SK-N-SH (cell line): ENCODE results near the gene CFDP1. TPM values are rescaled to one million over a fixed set of nuclear protein-coding genes. Genes with fewer than 3 reads are reported as not detected.

ENCODE experiments used
- CTCF ChIA-PET: fragments of 300-600, 350-600 bp; formaldehyde crosslinking; extraction: SDS; loops from one replicate; lab custom pipeline; 2021; lab: Yijun Ruan, JAX
- POLR2A ChIA-PET: fragments of 350-600 bp; sonication (Branson Sonifier 250); formaldehyde crosslinking; extraction: SDS; loops from one replicate; lab custom pipeline; 2020; ENCODE audit warnings: antibody characterized with exemption, inconsistent platforms; lab: Yijun Ruan, JAX
- DNase-seq: peaks from one replicate; pipeline ENCODE4 v3.0.0; 2012
- H2AFZ ChIP-seq: fragments of 200-600 bp; sonication (generic); 2 replicates; pipeline ENCODE4 v1.8.1; 2016; ENCODE audit warnings: antibody characterized with exemption, mild to moderate bottlenecking, low read depth
- H3F3A ChIP-seq: fragments of 200-600 bp; sonication (generic); replicated peaks from 2 replicates; pipeline ENCODE3; 2016; ENCODE audit warnings: antibody characterized with exemption, mild to moderate bottlenecking; ENCODE audit not compliant: insufficient read depth
- H3K27ac ChIP-seq, 2 experiments: fragments of 200-500 bp in 1 of 2; fragments of 200-600 bp in 1 of 2; sonication (Bioruptor generic) in 1 of 2; sonication (generic), shearing (Covaris generic) in 1 of 2; 2 replicates each; pipeline versions ENCODE4 v1.5.1 to v1.6.1; 2014 to 2016; ENCODE audit warnings: low read depth in 2 of 2, inconsistent platforms in 1 of 2, low read length in 1 of 2, mild to moderate bottlenecking in 1 of 2, mixed read lengths in 1 of 2
- H3K27me3 ChIP-seq: fragments of 200-600 bp; sonication (generic), shearing (Covaris generic); 2 replicates; pipeline ENCODE4 v1.6.1; 2016; ENCODE audit warnings: mixed run types; ENCODE audit not compliant: insufficient read depth
- H3K36me3 ChIP-seq, 2 experiments: fragments of 200-500 bp in 1 of 2; fragments of 200-600 bp in 1 of 2; sonication (Bioruptor generic) in 1 of 2; sonication (generic) in 1 of 2; replicated peaks in 1 of 2; 2 replicates each; pipeline versions ENCODE3 to v1.5.1; 2014 to 2016; ENCODE audit warnings: low read length in 1 of 2, mild to moderate bottlenecking in 1 of 2; ENCODE audit not compliant: insufficient read depth in 2 of 2, control insufficient read depth in 1 of 2
- H3K4me1 ChIP-seq, 2 experiments: fragments of 200-500 bp in 1 of 2; fragments of 200-600 bp in 1 of 2; sonication (Bioruptor generic) in 1 of 2; sonication (generic), shearing (Covaris generic) in 1 of 2; 2 replicates each; pipeline versions ENCODE4 v1.5.1 to v1.6.1; 2014 to 2016; ENCODE audit warnings: low read depth in 1 of 2, low read length in 1 of 2, mixed run types in 1 of 2; ENCODE audit not compliant: insufficient read depth in 2 of 2, control insufficient read depth in 1 of 2
- H3K4me2 ChIP-seq: fragments of 200-600 bp; sonication (generic), shearing (Covaris generic); 2 replicates; pipeline ENCODE4 v1.6.1; 2017; ENCODE audit warnings: mixed run types
- H3K4me3 ChIP-seq, 2 experiments: fragments of 200-500 bp in 1 of 2; fragments of 200-600 bp in 1 of 2; sonication (Bioruptor generic) in 1 of 2; sonication (generic), shearing (Covaris generic) in 1 of 2; 2 replicates each; pipeline versions ENCODE4 v1.5.1 to v1.8.1; 2014 to 2016; ENCODE audit warnings: low read depth in 2 of 2, inconsistent platforms in 1 of 2, low read length in 1 of 2, mild to moderate bottlenecking in 1 of 2, mixed read lengths in 1 of 2, moderate library complexity in 1 of 2
- H3K79me2 ChIP-seq: fragments of 200-600 bp; sonication (generic); 2 replicates; pipeline ENCODE4 v1.8.1; 2017; ENCODE audit warnings: mild to moderate bottlenecking; ENCODE audit not compliant: insufficient read depth
- H3K9ac ChIP-seq: fragments of 200-600 bp; sonication (generic); 2 replicates; pipeline ENCODE4 v1.6.1; 2017; ENCODE audit warnings: mixed run types
- H3K9me2 ChIP-seq: fragments of 200-600 bp; sonication (generic); 2 replicates; pipeline ENCODE4 v1.6.1; 2017; ENCODE audit warnings: mixed run types
- H3K9me3 ChIP-seq: fragments of 200-600 bp; sonication (generic); 2 replicates; pipeline ENCODE4 v1.6.1; 2017; ENCODE audit warnings: mixed run types, mild to moderate bottlenecking, moderate library complexity
- H4K20me1 ChIP-seq: fragments of 200-600 bp; sonication (generic); 2 replicates; pipeline ENCODE4 v1.6.1; 2017; ENCODE audit warnings: mild to moderate bottlenecking, mixed run types; ENCODE audit not compliant: insufficient read depth
- EP300 ChIP-seq, 2 experiments: IDR thresholded peaks; 2 replicates each; pipeline versions ENCODE4 v1.4.0 to v1.6.1; 2012; ENCODE audit warnings: borderline replicate concordance in 1 of 2, low read depth in 1 of 2, low read length in 1 of 2
- EZH2phosphoT487 ChIP-seq: fragments of 200-600 bp; sonication (generic); IDR thresholded peaks from 2 replicates; pipeline ENCODE4 v1.6.1; 2017; ENCODE audit warnings: low read depth, mixed run types, mild to moderate bottlenecking, antibody characterized with exemption, moderate library complexity, borderline replicate concordance
- MEF2A ChIP-seq: IDR thresholded peaks from 2 replicates; pipeline ENCODE4 v1.4.0; 2012; ENCODE audit warnings: low read depth, borderline replicate concordance
- NFIC ChIP-seq: IDR thresholded peaks from 2 replicates; pipeline ENCODE4 v1.4.0; 2012; ENCODE audit warnings: borderline replicate concordance
- RAD21 ChIP-seq: IDR thresholded peaks from 2 replicates; pipeline ENCODE4 v1.6.1; 2012; ENCODE audit warnings: mild to moderate bottlenecking, low read length
- REST ChIP-seq: IDR thresholded peaks from 2 replicates; pipeline ENCODE4 v1.6.1; 2012; ENCODE audit warnings: mild to moderate bottlenecking, low read depth, low read length, moderate library complexity
- RFX5 ChIP-seq: IDR thresholded peaks from 2 replicates; pipeline ENCODE4 v1.6.1; 2012; ENCODE audit warnings: mild to moderate bottlenecking, improper control_type of control experiment, low read length
- SIN3A ChIP-seq: IDR thresholded peaks from 2 replicates; pipeline ENCODE4 v1.6.1; 2012; ENCODE audit warnings: low read depth, mild to moderate bottlenecking, low read length, moderate library complexity, borderline replicate concordance
- YY1 ChIP-seq: IDR thresholded peaks from 2 replicates; pipeline ENCODE4 v1.4.0; 2012; ENCODE audit warnings: low read depth, mild to moderate bottlenecking
- WGBS: methylation state at CpG from one replicate; pipeline ENCODE4 v1.1.6; 2017; ENCODE audit warnings: low lambda C conversion rate; 5-methylcytosine and 5-hydroxymethylcytosine counted together
- polyA plus RNA-seq, 3 experiments: library from polyadenylated mRNA; depleted of rRNA; stranded (reverse); fragments of >200 nt; gene quantifications; 2 replicates each; pipeline ENCODE4 v1.2.3, GENCODE V29; 2012
- TF ChIP-seq, protein P1 (sequence below): IDR thresholded peaks from 2 replicates; pipeline ENCODE4 v1.4.0; 2012; ENCODE audit warnings: low read depth, borderline replicate concordance

Gene CFDP1
- polyA plus RNA-seq, 1 of the 3 experiments (the other 2 are of a cell fraction), result 46.0 TPM

GRCh38 chr16:75264999-75265910, 168.0 kb downstream of the CFDP1 start:
- H3K9ac ChIP-seq, result peak overlapping the region; percentile 100
- WGBS, result 0% methylated on average over 6 of the region's 74 CpGs
- TF ChIP-seq YY1 (no peak), RAD21 (no peak), EP300 (IDR thresholded peaks at IDR 0.05; ENCODE audit: borderline replicate concordance in 1 of 2, low read depth in 1 of 2, low read length in 1 of 2) (no peak; a peak in 1 of 4 replicates), REST (no peak), RFX5 (no peak), MEF2A (no peak), NFIC (no peak), SIN3A (no peak), EZH2phosphoT487 (no peak)
- TF ChIP-seq, protein P1, sequence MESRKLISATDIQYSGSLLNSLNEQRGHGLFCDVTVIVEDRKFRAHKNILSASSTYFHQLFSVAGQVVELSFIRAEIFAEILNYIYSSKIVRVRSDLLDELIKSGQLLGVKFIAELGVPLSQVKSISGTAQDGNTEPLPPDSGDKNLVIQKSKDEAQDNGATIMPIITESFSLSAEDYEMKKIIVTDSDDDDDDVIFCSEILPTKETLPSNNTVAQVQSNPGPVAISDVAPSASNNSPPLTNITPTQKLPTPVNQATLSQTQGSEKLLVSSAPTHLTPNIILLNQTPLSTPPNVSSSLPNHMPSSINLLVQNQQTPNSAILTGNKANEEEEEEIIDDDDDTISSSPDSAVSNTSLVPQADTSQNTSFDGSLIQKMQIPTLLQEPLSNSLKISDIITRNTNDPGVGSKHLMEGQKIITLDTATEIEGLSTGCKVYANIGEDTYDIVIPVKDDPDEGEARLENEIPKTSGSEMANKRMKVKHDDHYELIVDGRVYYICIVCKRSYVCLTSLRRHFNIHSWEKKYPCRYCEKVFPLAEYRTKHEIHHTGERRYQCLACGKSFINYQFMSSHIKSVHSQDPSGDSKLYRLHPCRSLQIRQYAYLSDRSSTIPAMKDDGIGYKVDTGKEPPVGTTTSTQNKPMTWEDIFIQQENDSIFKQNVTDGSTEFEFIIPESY, result no peak
- H3K27me3 ChIP-seq, result no peaks in the 10 kb centered on the region
- peaks cover 64% of the 10 kb centered on the region for H3K79me2 ChIP-seq
- H3K4me2 ChIP-seq, result peak overlapping the region; percentile 100
- DNase-seq, result peak; percentile 76
- no peak overlapping the region for H2AFZ ChIP-seq
- H3K36me3 ChIP-seq, result peaks cover 5 to 12% of the 10 kb centered on the region in 2 experiments
- no peaks in the 10 kb centered on the region for H3K9me3 ChIP-seq
- peak overlapping the region; percentile 83 to 92 for H3K27ac ChIP-seq
- CTCF ChIA-PET, result interaction anchor here (0.8 to 1.4 kb wide), 5 partner anchors 18 to 200 kb away, joined by 3 to 5 read pairs (median 4); no protein-coding TSS in a partner anchor
- H3K9me2 ChIP-seq, result no peaks in the 10 kb centered on the region
- H3F3A ChIP-seq, result peaks cover 7% of the 10 kb centered on the region
- H3K4me1 ChIP-seq, result peaks cover 28 to 60% of the 10 kb centered on the region in 2 experiments
- H3K4me3 ChIP-seq, result peak overlapping the region; percentile 92 to 95
- POLR2A ChIA-PET, result interaction anchor here (0.6 to 1.2 kb wide), 2 partner anchors 11 to 34 kb away, joined by 3 to 5 read pairs; no protein-coding TSS in a partner anchor
- peaks cover 45% of the 10 kb centered on the region for H4K20me1 ChIP-seq
